Ovary (tissue), 3 donors: ENCODE measurements around the gene PZP.
"Not testable (repeated sequence)": the region's sequence is repeated elsewhere in the genome, so short reads cannot be mapped to it uniquely, and the experiment has no call there.

Source experiments
- EP300 ChIP-seq: sonication (generic); formaldehyde crosslinking; IDR thresholded peaks from one replicate; pipeline ENCODE4 v1.6.1; 2017; ENCODE audit warnings: antibody characterized with exemption
- POLR2A ChIP-seq: fragments of 450-650 bp; IDR thresholded peaks from one replicate; pipeline ENCODE4 v1.6.1; 2017; ENCODE audit warnings: antibody characterized with exemption, mild to moderate bottlenecking, moderate library complexity
- TF ChIP-seq, protein P1 (sequence below), 3 donors: fragments of 450-650 bp in 2 of 3; fragments of 200-600 bp in 1 of 3; IDR thresholded peaks; one replicate each; pipeline versions ENCODE4 v1.5.1 to v1.8.0; 2016 to 2022; ENCODE audit warnings: antibody characterized with exemption in 3 of 3, mild to moderate bottlenecking in 1 of 3
- donor health status: DM: no; HTN: no; CAD: no.

DNA sequence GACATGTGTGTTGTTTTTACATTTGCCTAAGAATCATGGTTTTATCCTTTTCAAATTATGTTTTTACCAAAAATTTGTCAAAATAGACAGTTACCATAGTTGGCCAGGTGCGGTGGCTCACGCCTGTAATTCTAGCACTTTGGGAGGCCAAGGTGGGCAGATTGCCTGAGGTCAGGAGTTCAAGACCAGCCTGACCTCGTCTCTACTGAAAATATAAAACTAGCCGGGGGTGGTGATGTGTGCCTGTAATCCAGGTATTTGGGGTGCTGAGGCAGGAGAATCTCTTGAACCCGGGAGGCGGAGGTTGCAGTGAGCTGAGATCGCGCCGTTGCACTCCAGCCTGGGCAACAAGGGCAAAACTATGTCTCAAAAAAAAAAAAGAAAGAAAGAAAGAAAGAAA, 12.8 kb upstream of the PZP start:
- TF ChIP-seq, protein P1, sequence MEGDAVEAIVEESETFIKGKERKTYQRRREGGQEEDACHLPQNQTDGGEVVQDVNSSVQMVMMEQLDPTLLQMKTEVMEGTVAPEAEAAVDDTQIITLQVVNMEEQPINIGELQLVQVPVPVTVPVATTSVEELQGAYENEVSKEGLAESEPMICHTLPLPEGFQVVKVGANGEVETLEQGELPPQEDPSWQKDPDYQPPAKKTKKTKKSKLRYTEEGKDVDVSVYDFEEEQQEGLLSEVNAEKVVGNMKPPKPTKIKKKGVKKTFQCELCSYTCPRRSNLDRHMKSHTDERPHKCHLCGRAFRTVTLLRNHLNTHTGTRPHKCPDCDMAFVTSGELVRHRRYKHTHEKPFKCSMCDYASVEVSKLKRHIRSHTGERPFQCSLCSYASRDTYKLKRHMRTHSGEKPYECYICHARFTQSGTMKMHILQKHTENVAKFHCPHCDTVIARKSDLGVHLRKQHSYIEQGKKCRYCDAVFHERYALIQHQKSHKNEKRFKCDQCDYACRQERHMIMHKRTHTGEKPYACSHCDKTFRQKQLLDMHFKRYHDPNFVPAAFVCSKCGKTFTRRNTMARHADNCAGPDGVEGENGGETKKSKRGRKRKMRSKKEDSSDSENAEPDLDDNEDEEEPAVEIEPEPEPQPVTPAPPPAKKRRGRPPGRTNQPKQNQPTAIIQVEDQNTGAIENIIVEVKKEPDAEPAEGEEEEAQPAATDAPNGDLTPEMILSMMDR (IDR thresholded peaks at IDR 0.05) = not testable (repeated sequence)
- not testable (repeated sequence) for TF ChIP-seq EP300, POLR2A
